ENCODE data around the gene ZNF536. TPM values are rescaled to one million over a fixed set of nuclear protein-coding genes. Genes with fewer than 3 reads are reported as not detected.

ZNF536 gene
- total RNA-seq, 1 donor from 2014 or later = 0.43 TPM

- H3K4me3 ChIP-seq (ENCODE audit: insufficient read depth, low read depth, low read length) = no peak overlapping the region
- H2AFZ ChIP-seq (ENCODE audit: low read depth, low read length) = no peak overlapping the region
- no peak overlapping the region for H3K27ac ChIP-seq (ENCODE audit: low read depth, low read length)
- no peaks in the 10 kb centered on the region for H3K36me3 Mint-ChIP-seq (ENCODE audit: low read depth, unreplicated experiment)
- no peaks in the 10 kb centered on the region for H3K79me2 ChIP-seq (ENCODE audit: insufficient read depth, low read length)
- peaks cover 70% of the 10 kb centered on the region for H3K27me3 Mint-ChIP-seq (ENCODE audit: low read depth, unreplicated experiment)
- H3K36me3 ChIP-seq (ENCODE audit: insufficient read depth, low read length) = no peaks in the 10 kb centered on the region
- no peaks in the 10 kb centered on the region for H3K4me1 ChIP-seq (ENCODE audit: insufficient read depth, low read length)
- no peak overlapping the region for H3K9ac ChIP-seq (ENCODE audit: low read length)
- FAIRE-seq (no peak), DNase-seq (ENCODE audit: low read depth) (no peak)
- H3K4me1 Mint-ChIP-seq (ENCODE audit: low read depth, unreplicated experiment) = no peaks in the 10 kb centered on the region
- H3K9me3 ChIP-seq (ENCODE audit: insufficient read depth, low read depth, low read length) = no peaks in the 10 kb centered on the region
- no peak overlapping the region for H3K4me2 ChIP-seq (ENCODE audit: low read length)
- no peak overlapping the region for H3K4me3 Mint-ChIP-seq (ENCODE audit: unreplicated experiment)
- H3K9me3 Mint-ChIP-seq (ENCODE audit: unreplicated experiment) = peaks cover 5% of the 10 kb centered on the region
- TF ChIP-seq CTCF (IDR thresholded peaks at IDR 0.05; ENCODE audit: insufficient read depth, low read depth, low read length) = no peak
- TF ChIP-seq EZH2 (IDR thresholded peaks at IDR 0.05; ENCODE audit: insufficient read depth, low read length) = no peak
- no peak overlapping the region for H3K27ac Mint-ChIP-seq (ENCODE audit: unreplicated experiment)
- H3K27me3 ChIP-seq (ENCODE audit: insufficient read depth, low read length) = no peaks in the 10 kb centered on the region
- no peaks in the 10 kb centered on the region for H4K20me1 ChIP-seq (ENCODE audit: insufficient read depth, low read length)
Observed at GRCh38 chr19:30356951-30357579, 15.1 kb upstream of the ZNF536 start.

- Mint-ChIP-seq H3K27ac (ENCODE audit: unreplicated experiment) (no peak overlapping the region), H3K36me3 (ENCODE audit: low read depth, unreplicated experiment) (no peaks in the 10 kb centered on the region), H3K4me1 (ENCODE audit: low read depth, unreplicated experiment) (no peaks in the 10 kb centered on the region), H3K4me3 (ENCODE audit: unreplicated experiment) (no peak overlapping the region), H3K27me3 (ENCODE audit: low read depth, unreplicated experiment) (peaks cover 65% of the 10 kb centered on the region), H3K9me3 (ENCODE audit: unreplicated experiment) (peaks cover 5% of the 10 kb centered on the region)
- no peaks in the 10 kb centered on the region for H3K79me2 ChIP-seq (ENCODE audit: insufficient read depth, low read length)
- H4K20me1 ChIP-seq (ENCODE audit: insufficient read depth, low read length) = no peaks in the 10 kb centered on the region
- H2AFZ ChIP-seq (ENCODE audit: low read depth, low read length) = no peak overlapping the region
- no peak for FAIRE-seq
- no peaks in the 10 kb centered on the region for H3K27me3 ChIP-seq (ENCODE audit: insufficient read depth, low read length)
- no peak overlapping the region for H3K4me2 ChIP-seq (ENCODE audit: low read length)
- no peak for DNase-seq (ENCODE audit: low read depth)
- TF ChIP-seq CTCF (IDR thresholded peaks at IDR 0.05; ENCODE audit: insufficient read depth, low read depth, low read length) (no peak), EZH2 (IDR thresholded peaks at IDR 0.05; ENCODE audit: insufficient read depth, low read length) (no peak)
- H3K36me3 ChIP-seq (ENCODE audit: insufficient read depth, low read length) = no peaks in the 10 kb centered on the region
- H3K4me1 ChIP-seq (ENCODE audit: insufficient read depth, low read length) = no peaks in the 10 kb centered on the region
- H3K9ac ChIP-seq (ENCODE audit: low read length) = no peak overlapping the region
- no peak overlapping the region for H3K27ac ChIP-seq (ENCODE audit: low read depth, low read length)
- H3K9me3 ChIP-seq (ENCODE audit: insufficient read depth, low read depth, low read length) = no peaks in the 10 kb centered on the region
- no peak overlapping the region for H3K4me3 ChIP-seq (ENCODE audit: insufficient read depth, low read depth, low read length)
Observed at GRCh38 chr19:30357580-30357954, 14.6 kb upstream of the ZNF536 start.

- Histone ChIP-seq H3K4me2 (ENCODE audit: low read length) (no peak overlapping the region), H4K20me1 (ENCODE audit: insufficient read depth, low read length) (no peaks in the 10 kb centered on the region), H3K27me3 (ENCODE audit: insufficient read depth, low read length) (no peaks in the 10 kb centered on the region), H2AFZ (ENCODE audit: low read depth, low read length) (no peak overlapping the region), H3K79me2 (ENCODE audit: insufficient read depth, low read length) (no peaks in the 10 kb centered on the region), H3K36me3 (ENCODE audit: insufficient read depth, low read length) (no peaks in the 10 kb centered on the region), H3K9ac (ENCODE audit: low read length) (no peak overlapping the region), H3K9me3 (ENCODE audit: insufficient read depth, low read depth, low read length) (no peaks in the 10 kb centered on the region), H3K27ac (ENCODE audit: low read depth, low read length) (no peak overlapping the region), H3K4me1 (ENCODE audit: insufficient read depth, low read length) (no peaks in the 10 kb centered on the region), H3K4me3 (ENCODE audit: insufficient read depth, low read depth, low read length) (no peak overlapping the region)
- TF ChIP-seq CTCF (IDR thresholded peaks at IDR 0.05; ENCODE audit: insufficient read depth, low read depth, low read length) = no peak
- TF ChIP-seq EZH2 (IDR thresholded peaks at IDR 0.05; ENCODE audit: insufficient read depth, low read length) = no peak
- no peaks in the 10 kb centered on the region for H3K36me3 Mint-ChIP-seq (ENCODE audit: low read depth, unreplicated experiment)
- no peak overlapping the region for H3K27ac Mint-ChIP-seq (ENCODE audit: unreplicated experiment)
- DNase-seq (ENCODE audit: low read depth) (no peak), FAIRE-seq (no peak)
- H3K27me3 Mint-ChIP-seq (ENCODE audit: low read depth, unreplicated experiment) = peaks cover 57% of the 10 kb centered on the region
- no peak overlapping the region for H3K4me3 Mint-ChIP-seq (ENCODE audit: unreplicated experiment)
- H3K9me3 Mint-ChIP-seq (ENCODE audit: unreplicated experiment) = peaks cover 5% of the 10 kb centered on the region
- no peaks in the 10 kb centered on the region for H3K4me1 Mint-ChIP-seq (ENCODE audit: low read depth, unreplicated experiment)
Observed at GRCh38 chr19:30358319-30358718, 13.9 kb upstream of the ZNF536 start.

Measured in astrocyte (in vitro differentiated cells and primary cell).